ENCODE measurements around the gene PDE4D.

PDE4D gene

GRCh38 chr5:59054963-59055528 lies 838.5 kb downstream of the PDE4D start:
- no peaks in the 10 kb centered on the region for H3K9me3 ChIP-seq
- H3K4me3 ChIP-seq (ENCODE audit: low read depth, low read length), result no peak overlapping the region
- no peak for DNase-seq
- H3K27me3 ChIP-seq, result no peaks in the 10 kb centered on the region
- H3K4me1 ChIP-seq, result peaks cover 17% of the 10 kb centered on the region; the same call in 1 of the 2 replicates
- no peaks in the 10 kb centered on the region for H3K36me3 ChIP-seq
- no peak for TF ChIP-seq CTCF (IDR thresholded peaks at IDR 0.05; ENCODE audit: low read depth, low read length)

- DNase-seq, result no peak
- Histone ChIP-seq H3K4me1 (peaks cover under 1% of the 10 kb centered on the region; the same call in 1 of the 2 replicates), H3K4me3 (ENCODE audit: low read depth, low read length) (no peak overlapping the region), H3K27me3 (no peaks in the 10 kb centered on the region), H3K9me3 (no peaks in the 10 kb centered on the region), H3K36me3 (no peaks in the 10 kb centered on the region)
- no peak for TF ChIP-seq CTCF (IDR thresholded peaks at IDR 0.05; ENCODE audit: low read depth, low read length)
Measured at GRCh38 chr5:59051951-59052350, 841.6 kb downstream of the PDE4D start.

GRCh38 chr5:59049095-59049494 lies 844.4 kb downstream of the PDE4D start:
- H3K4me3 ChIP-seq (ENCODE audit: low read depth, low read length), result no peak overlapping the region
- no peaks in the 10 kb centered on the region; the same call in 1 of the 2 replicates for H3K4me1 ChIP-seq
- no peaks in the 10 kb centered on the region for H3K27me3 ChIP-seq
- TF ChIP-seq CTCF (IDR thresholded peaks at IDR 0.05; ENCODE audit: low read depth, low read length), result no peak
- no peaks in the 10 kb centered on the region for H3K9me3 ChIP-seq
- DNase-seq, result no peak
- H3K36me3 ChIP-seq, result no peaks in the 10 kb centered on the region

GRCh38 chr5:59042201-59043055 lies 851.1 kb downstream of the PDE4D start:
- H3K36me3 ChIP-seq, result no peaks in the 10 kb centered on the region; the same call in 1 of the 2 replicates
- TF ChIP-seq CTCF (IDR thresholded peaks at IDR 0.05; ENCODE audit: low read depth, low read length), result no peak
- H3K4me1 ChIP-seq, result peaks cover 9% of the 10 kb centered on the region; the same call in 1 of the 2 replicates
- H3K4me3 ChIP-seq (ENCODE audit: low read depth, low read length), result no peak overlapping the region
- no peaks in the 10 kb centered on the region for H3K27me3 ChIP-seq
- DNase-seq, result no peak
- H3K9me3 ChIP-seq, result no peaks in the 10 kb centered on the region

GRCh38 chr5:59041355-59041754 lies 852.2 kb downstream of the PDE4D start:
- no peaks in the 10 kb centered on the region for H3K9me3 ChIP-seq
- no peaks in the 10 kb centered on the region; the same call in 1 of the 2 replicates for H3K36me3 ChIP-seq
- no peak for TF ChIP-seq CTCF (IDR thresholded peaks at IDR 0.05; ENCODE audit: low read depth, low read length)
- no peaks in the 10 kb centered on the region for H3K27me3 ChIP-seq
- DNase-seq, result no peak
- H3K4me3 ChIP-seq (ENCODE audit: low read depth, low read length), result no peak overlapping the region
- peaks cover 9% of the 10 kb centered on the region; the same call in 1 of the 2 replicates for H3K4me1 ChIP-seq

- no peak for DNase-seq
- Histone ChIP-seq H3K9me3 (no peaks in the 10 kb centered on the region), H3K36me3 (no peaks in the 10 kb centered on the region; the same call in 1 of the 2 replicates), H3K4me3 (ENCODE audit: low read depth, low read length) (peak overlapping the region; percentile 95), H3K4me1 (peaks cover 12% of the 10 kb centered on the region; the same call in 1 of the 2 replicates), H3K27me3 (no peaks in the 10 kb centered on the region)
- TF ChIP-seq CTCF (IDR thresholded peaks at IDR 0.05; ENCODE audit: low read depth, low read length), result no peak
Measured at GRCh38 chr5:59040804-59041201, 852.7 kb downstream of the PDE4D start.

Data from BE2C (cell line).